Transverse colon (tissue), 4 donors: ENCODE data around the gene STAMBPL1. TPM values are rescaled to one million over a fixed set of nuclear protein-coding genes. Genes with fewer than 3 reads are reported as not detected.

Source experiments
- DNase-seq: peaks from one replicate; pipeline ENCODE4 v3.0.0-alpha.2; 2019
- H3K27ac ChIP-seq, 4 donors: fragments of 200-600 bp; sonication (generic); 2 replicates each; pipeline ENCODE4 v1.5.1; 2016 to 2018; ENCODE audit warnings: inconsistent platforms in 4 of 4
- H3K27me3 ChIP-seq: fragments of 200-600 bp; sonication (generic); 2 replicates; pipeline ENCODE4 v1.5.1; 2017; ENCODE audit warnings: inconsistent platforms
- H3K36me3 ChIP-seq, 4 donors: fragments of 200-600 bp; sonication (generic); 2 replicates each; pipeline ENCODE4 v1.5.1; 2017 to 2019; ENCODE audit warnings: inconsistent platforms in 4 of 4
- H3K4me1 ChIP-seq, 4 donors: fragments of 200-600 bp; sonication (generic); 2 replicates each; pipeline ENCODE4 v1.5.1; 2017 to 2020; ENCODE audit warnings: inconsistent platforms in 4 of 4
- H3K4me3 ChIP-seq, 4 donors: fragments of 200-600 bp; sonication (generic); 1 replicate in 1 of 4; 2 replicates in 3 of 4; pipeline versions ENCODE4 v1.5.1 to v1.6.1; 2017 to 2019; ENCODE audit warnings: inconsistent platforms in 4 of 4
- H3K9me3 ChIP-seq, 2 donors: fragments of 200-600 bp; sonication (generic); 2 replicates each; pipeline ENCODE4 v1.5.1; 2017 to 2019; ENCODE audit warnings: inconsistent platforms in 2 of 2
- CTCF ChIP-seq, 5 experiments: fragments of 200-600 bp in 3 of 5; fragments of 450-650 bp in 2 of 5; sonication (generic) in 3 of 5; IDR thresholded peaks; 1 replicate in 2 of 5; 2 replicates in 3 of 5; pipeline ENCODE4 v1.5.1; 2016 to 2017; ENCODE audit warnings: antibody characterized with exemption in 5 of 5, inconsistent platforms in 3 of 5, mild to moderate bottlenecking in 2 of 5, moderate library complexity in 1 of 5
- EP300 ChIP-seq: sonication (generic); formaldehyde crosslinking; IDR thresholded peaks from one replicate; pipeline ENCODE4 v1.6.1; 2017; ENCODE audit warnings: antibody characterized with exemption, low read depth
- POLR2A ChIP-seq: fragments of 450-650 bp; IDR thresholded peaks from one replicate; pipeline ENCODE4 v1.6.1; 2016; ENCODE audit warnings: antibody characterized with exemption, mild to moderate bottlenecking, moderate library complexity
- POLR2AphosphoS5 ChIP-seq, 3 donors: sonication (generic); formaldehyde crosslinking; IDR thresholded peaks; one replicate each; pipeline ENCODE4 v1.6.1; 2016; ENCODE audit warnings: antibody characterized with exemption in 3 of 3
- WGBS, 2 donors: methylation state at CpG; one replicate each; pipeline ENCODE4 v1.1.5; 2018; ENCODE audit warnings: low coverage in 1 of 2; 5-methylcytosine and 5-hydroxymethylcytosine counted together
- in situ Hi-C, 4 donors: fragments of 200-750 bp; cut with MboI; loops; one replicate each; pipeline versions ENCODE4 v1.15.0 to v1.15.1; 2017; ENCODE audit warnings: low sequenced_read_pairs in 3 of 4, low pct_ligation_motif_present in 1 of 4, low pct_unique_long_range_greater_than_20kb in 1 of 4
- intact Hi-C: fragments of 100-400 bp; cut with DNase I; formaldehyde crosslinking; loops from one replicate; pipeline ENCODE4 v1.15.1; 2023; ENCODE audit warnings: low total_unique reads
- total RNA-seq, 4 donors: library from RNA; depleted of rRNA; stranded (reverse); fragments of >200 nt; gene quantifications; one replicate each; pipeline ENCODE4 v1.1.0, GENCODE V29; 2016

STAMBPL1 gene
- total RNA-seq, 4 donors from 2014 or later: 74.8 to 176 (median 134) TPM

GRCh38 chr10:88858491-88858890, 21.6 kb upstream of the STAMBPL1 start:
- H3K27me3 ChIP-seq: no peaks in the 10 kb centered on the region
- in situ Hi-C loops (no loop called here), intact Hi-C loops (no loop called here)
- DNase-seq: no peak
- peaks cover 4 to 40% (median 19%) of the 10 kb centered on the region in 4 donors for H3K4me1 ChIP-seq
- no peak overlapping the region for H3K4me3 ChIP-seq
- peak overlapping the region; percentile 47 to 54 (median 50) for H3K27ac ChIP-seq
- no peak for TF ChIP-seq POLR2AphosphoS5 (IDR thresholded peaks at IDR 0.05)
- no peak for TF ChIP-seq EP300
- no peak for TF ChIP-seq POLR2A
- no peak for TF ChIP-seq CTCF (IDR thresholded peaks at IDR 0.05)
- 26 to 45% methylated on average over 2 of the region's 2 CpGs for WGBS, 2 donors
- H3K9me3 ChIP-seq: no peaks in the 10 kb centered on the region
- H3K36me3 ChIP-seq: no peaks in the 10 kb centered on the region

- no peak for DNase-seq
- peaks cover 4 to 18% (median 13%) of the 10 kb centered on the region in 4 donors for H3K4me1 ChIP-seq
- 0 to 33% methylated on average over 1 of the region's 1 CpG for WGBS, 2 donors
- H3K36me3 ChIP-seq: no peaks in the 10 kb centered on the region
- in situ Hi-C loops (no loop called here), intact Hi-C loops (no loop called here)
- H3K9me3 ChIP-seq: no peaks in the 10 kb centered on the region
- no peak overlapping the region for H3K4me3 ChIP-seq
- TF ChIP-seq EP300 (no peak), POLR2AphosphoS5 (IDR thresholded peaks at IDR 0.05) (no peak), POLR2A (no peak), CTCF (IDR thresholded peaks at IDR 0.05) (no peak)
- no peaks in the 10 kb centered on the region for H3K27me3 ChIP-seq
- no peak overlapping the region for H3K27ac ChIP-seq
Observed at GRCh38 chr10:88861036-88861435, 19.0 kb upstream of the STAMBPL1 start.

- 55 to 90% methylated on average over 2 to 4 of the region's 4 CpGs for WGBS, 2 donors
- no peak for TF ChIP-seq EP300
- TF ChIP-seq CTCF (IDR thresholded peaks at IDR 0.05): peak in 4 of 5 experiments; percentile 23 to 48 (median 30)
- TF ChIP-seq POLR2A: no peak
- no peak for TF ChIP-seq POLR2AphosphoS5 (IDR thresholded peaks at IDR 0.05)
- no peaks in the 10 kb centered on the region for H3K4me1 ChIP-seq
- H3K27me3 ChIP-seq: no peaks in the 10 kb centered on the region
- no peaks in the 10 kb centered on the region for H3K9me3 ChIP-seq
- no peak overlapping the region for H3K27ac ChIP-seq
- no peak overlapping the region for H3K4me3 ChIP-seq
- DNase-seq: no peak
- intact Hi-C loops: no loop called here
- in situ Hi-C loops: no loop called here
- H3K36me3 ChIP-seq: no peaks in the 10 kb centered on the region
Observed at GRCh38 chr10:88865281-88865876, 14.7 kb upstream of the STAMBPL1 start.

- WGBS, 2 donors: 98 to 100% methylated on average over 1 to 2 of the region's 2 CpGs
- Histone ChIP-seq H3K36me3 (no peaks in the 10 kb centered on the region), H3K27ac (no peak overlapping the region), H3K4me1 (no peaks in the 10 kb centered on the region), H3K27me3 (no peaks in the 10 kb centered on the region), H3K4me3 (no peak overlapping the region), H3K9me3 (no peaks in the 10 kb centered on the region)
- intact Hi-C loops: no loop called here
- no peak for DNase-seq
- no peak for TF ChIP-seq POLR2AphosphoS5 (IDR thresholded peaks at IDR 0.05)
- in situ Hi-C loops: no loop called here
Observed at GRCh38 chr10:88866454-88866853, 13.6 kb upstream of the STAMBPL1 start.

- in situ Hi-C loops (no loop called here), intact Hi-C loops (no loop called here)
- no peaks in the 10 kb centered on the region for H3K36me3 ChIP-seq
- no peak overlapping the region for H3K27ac ChIP-seq
- H3K9me3 ChIP-seq: no peaks in the 10 kb centered on the region
- H3K27me3 ChIP-seq: no peaks in the 10 kb centered on the region
- H3K4me3 ChIP-seq: no peak overlapping the region
- no peak for DNase-seq
- TF ChIP-seq CTCF (IDR thresholded peaks at IDR 0.05): no peak
- no peak for TF ChIP-seq POLR2A
- H3K4me1 ChIP-seq: no peaks in the 10 kb centered on the region
Observed at GRCh38 chr10:88870089-88870488, 10.0 kb upstream of the STAMBPL1 start.
